ENCODE results near the gene ABCA4. TPM values are rescaled to one million over a fixed set of nuclear protein-coding genes. Genes with fewer than 3 reads are reported as not detected.
"Not testable (repeated sequence)": the region's sequence is repeated elsewhere in the genome, so short reads cannot be mapped to it uniquely, and the experiment has no call there.

Gene ABCA4
- total RNA-seq, 1 experiment from 2014 or later, result 0.09 TPM

DNA sequence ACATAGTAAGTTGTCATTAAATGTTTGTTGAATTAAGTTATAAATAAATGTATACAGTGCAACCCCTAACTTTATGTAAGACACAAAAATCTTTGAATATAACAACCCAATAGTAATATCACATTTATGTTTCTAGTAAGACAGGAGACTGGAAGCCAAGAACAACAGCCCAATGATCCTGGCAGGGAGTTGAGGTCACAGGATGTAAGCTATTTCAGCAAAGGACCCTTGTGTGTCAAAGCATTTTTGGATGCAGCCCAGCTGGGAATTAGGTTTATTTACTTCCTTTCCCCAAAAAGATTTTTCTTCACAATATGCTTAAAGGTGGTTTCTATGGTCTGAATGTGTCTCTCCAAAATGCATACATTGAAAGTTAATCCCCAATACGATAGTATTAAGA is 34.0 kb upstream of the ABCA4 start:
- Mint-ChIP-seq H3K9me3 (peaks cover 12% of the 10 kb centered on the region; the same call in 1 of the 2 replicates), H3K4me3 (no peak overlapping the region), H3K4me1 (no peaks in the 10 kb centered on the region), H3K27ac (no peak overlapping the region), H3K36me3 (no peaks in the 10 kb centered on the region), H3K27me3 (ENCODE audit: low read depth) (no peaks in the 10 kb centered on the region)
- no peak for TF ChIP-seq ETV6 (CRISPR knock-in tag; IDR thresholded peaks at IDR 0.05)
- no peak for TF ChIP-seq ZNF138 (CRISPR knock-in tag; conservative IDR thresholded peaks at IDR 0.05)
- TF ChIP-seq SP1 (CRISPR knock-in tag; conservative IDR thresholded peaks at IDR 0.05), result no peak
- TF ChIP-seq ATF2 (CRISPR knock-in tag; IDR thresholded peaks at IDR 0.05; ENCODE audit: borderline replicate concordance, low read depth), result no peak
- TF ChIP-seq TEAD1 (CRISPR knock-in tag; IDR thresholded peaks at IDR 0.05), result no peak
- ChIA-PET POLR2A (no interaction called here), CTCF (no interaction called here)
- DNase-seq (ENCODE audit: low spot score), result no peak
- no peak for ATAC-seq

- ChIA-PET POLR2A (no interaction called here), CTCF (no interaction called here)
- H3K4me1 Mint-ChIP-seq, result peaks cover 10% of the 10 kb centered on the region
- H3K27ac Mint-ChIP-seq, result no peak overlapping the region
- H3K27me3 Mint-ChIP-seq (ENCODE audit: low read depth), result no peaks in the 10 kb centered on the region
- no peak for TF ChIP-seq EMX1 (CRISPR knock-in tag; IDR thresholded peaks at IDR 0.05)
- TF ChIP-seq ZNF219 (CRISPR knock-in tag; IDR thresholded peaks at IDR 0.05; ENCODE audit: borderline replicate concordance), result no peak
- no peak for TF ChIP-seq ZNF232 (CRISPR knock-in tag; IDR thresholded peaks at IDR 0.05)
- TF ChIP-seq, protein P1, sequence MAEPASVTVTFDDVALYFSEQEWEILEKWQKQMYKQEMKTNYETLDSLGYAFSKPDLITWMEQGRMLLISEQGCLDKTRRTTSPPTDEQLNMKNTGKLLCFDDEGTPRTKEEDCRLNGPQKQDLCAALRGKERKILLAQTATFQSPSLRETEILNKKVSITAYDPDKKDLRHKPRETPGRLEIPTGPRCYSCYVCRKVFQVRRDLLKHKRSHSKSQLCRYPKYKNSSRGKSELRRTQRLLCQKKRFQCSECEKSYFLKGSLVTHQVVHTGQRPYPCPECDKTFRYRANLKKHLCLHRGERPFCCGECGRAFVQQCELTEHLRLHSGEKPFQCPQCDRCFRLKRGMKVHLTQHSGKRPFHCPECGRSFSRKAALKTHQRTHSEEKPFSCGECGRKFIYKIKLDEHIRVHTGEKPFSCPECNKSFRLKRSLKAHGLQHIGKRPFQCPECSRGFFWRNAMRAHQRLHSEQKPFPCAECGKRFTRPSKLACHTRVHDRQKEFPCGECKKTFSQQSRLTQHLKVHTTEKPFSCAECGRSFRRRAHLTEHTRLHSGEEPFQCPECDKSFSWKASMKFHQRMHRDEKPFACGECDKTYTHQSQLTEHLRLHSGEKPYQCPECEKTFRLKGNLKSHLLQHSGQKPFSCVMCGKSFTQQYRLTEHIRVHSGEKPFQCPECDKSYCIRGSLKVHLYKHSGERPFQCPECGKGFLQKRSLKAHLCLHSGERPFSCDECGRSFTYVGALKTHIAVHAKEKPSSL (CRISPR knock-in tag; conservative IDR thresholded peaks at IDR 0.05), result no peak
- TF ChIP-seq ZBTB43 (CRISPR knock-in tag; IDR thresholded peaks at IDR 0.05), result no peak
- TF ChIP-seq MXD4 (CRISPR knock-in tag; IDR thresholded peaks at IDR 0.05; ENCODE audit: borderline replicate concordance), result no peak
- no peak for TF ChIP-seq ATF3 (CRISPR knock-in tag; conservative IDR thresholded peaks at IDR 0.05)
- no peak for TF ChIP-seq MLX (CRISPR knock-in tag; IDR thresholded peaks at IDR 0.05)
- TF ChIP-seq, protein P2, sequence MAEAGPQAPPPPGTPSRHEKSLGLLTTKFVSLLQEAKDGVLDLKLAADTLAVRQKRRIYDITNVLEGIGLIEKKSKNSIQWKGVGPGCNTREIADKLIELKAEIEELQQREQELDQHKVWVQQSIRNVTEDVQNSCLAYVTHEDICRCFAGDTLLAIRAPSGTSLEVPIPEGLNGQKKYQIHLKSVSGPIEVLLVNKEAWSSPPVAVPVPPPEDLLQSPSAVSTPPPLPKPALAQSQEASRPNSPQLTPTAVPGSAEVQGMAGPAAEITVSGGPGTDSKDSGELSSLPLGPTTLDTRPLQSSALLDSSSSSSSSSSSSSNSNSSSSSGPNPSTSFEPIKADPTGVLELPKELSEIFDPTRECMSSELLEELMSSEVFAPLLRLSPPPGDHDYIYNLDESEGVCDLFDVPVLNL (CRISPR knock-in tag; IDR thresholded peaks at IDR 0.05; ENCODE audit: borderline replicate concordance, low read depth), result no peak
- TF ChIP-seq SP1 (CRISPR knock-in tag; conservative IDR thresholded peaks at IDR 0.05), result no peak
- H3K4me3 Mint-ChIP-seq, result no peak overlapping the region
- ATAC-seq, result no peak
- no peak for DNase-seq (ENCODE audit: low spot score)
- H3K36me3 Mint-ChIP-seq, result no peaks in the 10 kb centered on the region
- peaks cover 12% of the 10 kb centered on the region; the same call in 1 of the 2 replicates for H3K9me3 Mint-ChIP-seq
Observed at GRCh38 chr1:94153133-94153532, 32.2 kb upstream of the ABCA4 start.

DNA sequence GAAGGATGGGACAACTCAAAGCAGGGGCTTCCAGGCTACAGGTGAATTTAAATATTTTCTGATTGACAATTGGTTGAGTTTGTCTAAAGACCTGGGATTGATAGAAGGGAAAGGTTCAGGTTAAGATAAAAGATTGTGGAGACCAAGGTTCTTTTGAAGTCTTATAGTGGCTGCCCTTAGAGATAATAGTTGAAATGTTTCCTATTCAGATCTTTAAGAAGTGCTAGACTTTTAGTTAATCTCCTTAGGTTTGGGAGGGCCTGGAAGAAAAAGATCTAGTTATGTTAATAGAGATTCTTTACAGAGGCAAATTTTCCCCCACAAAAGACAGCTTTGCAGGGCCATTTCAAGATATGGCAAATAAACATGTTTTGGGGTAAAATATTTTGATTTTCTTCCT is 28.2 kb upstream of the ABCA4 start:
- H3K4me3 Mint-ChIP-seq; H3K9me3 Mint-ChIP-seq; POLR2A ChIA-PET; ATAC-seq; CTCF ChIA-PET; H3K27ac Mint-ChIP-seq; DNase-seq (ENCODE audit: low spot score); H3K36me3 Mint-ChIP-seq; H3K27me3 Mint-ChIP-seq (ENCODE audit: low read depth): not testable (repeated sequence)
- H3K4me1 Mint-ChIP-seq, result peaks cover 13% of the 10 kb centered on the region

All from WTC11 (cell line).